Activated T-helper 9 cell treated with anti-CD3 and anti-CD28 coated beads, Interleukin-2, amount 50 U/mL, for 16 hours (primary cell): ENCODE data around the gene SLC9B1.
"Not testable (repeated sequence)": the region's sequence is repeated elsewhere in the genome, so short reads cannot be mapped to it uniquely, and the experiment has no call there.

Source experiments
- DNase-seq: peaks from one replicate; pipeline ENCODE4 v3.0.0-alpha.2; 2020; ENCODE audit warnings: low read depth

Gene SLC9B1

DNA sequence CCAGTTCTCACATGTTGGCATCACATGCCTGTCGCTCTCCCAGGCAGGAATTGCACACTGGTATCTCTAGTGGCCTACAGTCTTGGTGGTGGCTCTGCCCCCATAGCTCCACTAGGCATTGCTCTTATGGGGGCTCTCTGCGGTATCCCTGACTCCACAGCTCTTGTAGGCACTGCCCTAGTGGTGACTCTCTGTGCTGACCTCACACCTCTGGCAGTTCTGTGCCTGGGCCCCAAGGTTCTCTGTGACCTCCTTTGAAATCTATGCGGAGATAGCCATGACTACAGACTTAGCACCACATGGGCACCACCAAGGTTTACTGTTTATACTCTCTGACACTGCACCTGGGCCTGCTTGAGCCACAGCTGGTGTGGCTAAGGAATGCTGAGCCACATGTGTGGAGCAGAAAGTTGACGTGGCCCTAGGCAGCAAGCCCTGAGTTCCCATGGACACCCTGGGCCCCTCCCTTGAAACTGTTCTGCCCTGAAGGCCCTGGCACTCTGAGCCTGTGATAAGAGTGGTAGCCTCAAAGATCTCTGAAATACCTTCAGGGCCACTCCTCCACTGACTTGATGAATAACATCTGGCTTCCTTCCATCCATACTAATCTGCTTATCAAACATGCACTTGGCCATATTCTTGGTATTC is 8.0 kb downstream of the SLC9B1 start:
- no peak for DNase-seq

DNA sequence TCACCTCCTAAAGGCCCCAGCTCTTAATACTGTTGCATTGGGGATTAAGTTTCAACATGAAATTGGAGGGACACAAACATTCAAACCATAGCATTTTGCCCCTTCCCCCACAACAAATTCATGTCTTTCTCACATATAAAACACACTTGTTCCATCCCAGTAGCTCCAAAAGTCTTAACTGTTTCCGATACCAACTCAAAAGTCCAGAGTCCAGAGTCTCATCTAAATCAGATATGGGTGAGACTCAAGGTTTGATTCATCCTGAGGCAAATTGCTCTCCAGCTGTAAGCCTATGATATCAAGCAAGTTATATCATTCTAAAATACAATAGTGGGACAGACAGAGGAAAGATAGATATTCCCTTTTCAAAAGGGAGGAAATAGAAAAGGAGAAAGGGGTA is 8.7 kb downstream of the SLC9B1 start:
- DNase-seq: no peak

DNA sequence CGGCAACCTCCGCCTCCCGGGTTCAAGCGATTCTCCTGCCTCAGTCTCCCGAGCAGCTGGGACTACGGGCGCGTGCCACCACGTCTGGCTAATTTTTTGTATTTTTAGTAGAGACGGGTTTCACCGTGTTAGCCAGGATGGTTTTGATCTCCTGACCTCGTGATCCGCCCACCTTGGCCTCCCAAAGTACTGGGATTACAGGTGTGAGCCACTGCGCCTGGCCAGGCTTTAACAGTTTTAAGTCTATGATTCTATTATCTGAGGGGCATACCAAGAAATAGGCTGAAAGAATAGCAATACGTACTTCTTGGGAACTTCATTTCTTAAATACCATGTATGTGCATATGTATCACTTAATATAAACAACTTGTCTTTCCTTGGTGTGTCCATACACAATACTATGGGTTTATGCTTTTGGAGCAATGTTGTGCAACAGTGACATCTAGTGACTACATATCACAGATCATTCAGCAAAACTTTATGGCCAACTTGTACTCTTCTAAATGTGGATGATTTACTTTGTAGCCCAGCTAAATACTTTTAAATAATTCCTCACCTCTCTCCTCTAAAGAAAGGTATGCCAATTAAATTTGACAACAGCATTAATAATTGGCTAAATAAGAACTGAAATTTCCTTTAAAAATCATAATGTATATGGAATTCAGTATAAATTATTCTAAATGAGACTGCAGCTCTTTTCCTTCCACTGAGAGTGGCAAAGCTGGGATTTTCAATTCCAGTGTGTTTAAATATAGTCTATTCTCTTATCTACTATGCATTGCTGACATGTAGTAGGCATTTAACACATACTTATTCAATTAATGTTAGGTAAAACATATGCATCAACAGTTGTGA is 10.4 kb downstream of the SLC9B1 start:
- no peak for DNase-seq

- DNase-seq: no peak
These were observed 17.0 kb downstream of the SLC9B1 start for GRCh38 chr4:103002551-103002950.

DNA sequence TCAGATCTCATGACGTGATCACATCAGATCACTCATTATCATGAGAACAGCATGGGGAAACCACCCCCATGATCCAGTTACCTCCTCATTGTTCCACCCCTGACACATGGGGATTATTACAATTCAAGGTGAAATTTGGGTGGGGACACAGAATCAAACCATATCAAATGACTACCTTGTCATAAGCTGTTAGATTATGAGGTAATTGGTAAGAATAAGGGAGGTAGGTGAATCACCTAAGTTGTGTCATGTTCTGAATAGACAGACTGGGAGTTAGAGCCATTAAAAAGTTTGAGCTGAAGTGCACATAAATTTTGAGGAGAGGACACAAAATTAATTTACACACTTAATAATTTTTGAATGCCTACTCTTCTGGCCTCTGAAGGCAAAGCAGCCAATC is 24.7 kb downstream of the SLC9B1 start:
- DNase-seq: no peak

GRCh38 chr4:102993985-102994384 is 25.5 kb downstream of the SLC9B1 start:
- not testable (repeated sequence) for DNase-seq

- DNase-seq: no peak
These were observed 31.0 kb downstream of the SLC9B1 start for GRCh38 chr4:102988429-102989020.

- DNase-seq: no peak
These were observed 38.5 kb downstream of the SLC9B1 start for GRCh38 chr4:102981005-102981404.

DNA sequence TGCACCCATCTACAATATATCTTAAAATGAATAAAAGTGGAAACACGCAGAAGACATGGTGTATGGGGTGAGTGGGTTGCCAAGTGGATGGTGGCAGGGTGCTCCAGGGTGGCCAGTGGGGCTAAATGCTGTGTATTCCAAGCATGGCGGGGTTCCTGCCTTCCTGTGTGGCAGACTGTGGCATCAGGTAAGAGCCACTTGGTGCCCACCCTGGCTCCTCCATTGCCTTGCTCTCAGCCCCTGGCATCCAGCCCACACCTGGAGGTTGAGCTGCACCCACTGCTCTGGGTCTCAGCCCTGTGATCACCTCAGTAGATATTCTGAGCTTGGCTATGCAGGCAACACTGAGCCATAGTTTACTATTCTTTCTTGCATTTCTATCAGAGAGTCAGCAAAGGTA is 57.7 kb downstream of the SLC9B1 start:
- DNase-seq: not testable (repeated sequence)

GRCh38 chr4:102959496-102959895 is 60.0 kb downstream of the SLC9B1 start:
- DNase-seq: no peak

GRCh38 chr4:102945066-102945465 is 74.4 kb downstream of the SLC9B1 start:
- no peak for DNase-seq

DNA sequence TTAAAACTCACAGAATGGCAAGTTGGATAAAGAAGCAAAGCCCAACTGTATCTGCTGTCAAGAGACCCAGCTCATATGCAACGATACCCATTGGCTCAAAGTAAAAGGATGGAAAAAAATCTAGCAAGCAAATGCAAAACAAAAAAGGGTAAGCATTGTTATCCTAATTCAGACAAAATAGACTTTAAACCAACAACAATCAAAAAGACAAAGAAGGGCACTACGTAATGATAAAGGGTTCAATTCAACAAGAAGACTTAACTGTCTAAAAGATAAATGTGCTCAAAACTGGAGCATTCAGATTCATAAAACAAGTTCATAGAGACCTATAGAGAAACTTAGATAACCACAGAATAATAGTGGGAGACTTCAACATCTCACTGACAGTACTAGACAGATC is 81.4 kb downstream of the SLC9B1 start:
- not testable (repeated sequence) for DNase-seq

GRCh38 chr4:102935716-102936115 is 83.8 kb downstream of the SLC9B1 start:
- DNase-seq: no peak

DNA sequence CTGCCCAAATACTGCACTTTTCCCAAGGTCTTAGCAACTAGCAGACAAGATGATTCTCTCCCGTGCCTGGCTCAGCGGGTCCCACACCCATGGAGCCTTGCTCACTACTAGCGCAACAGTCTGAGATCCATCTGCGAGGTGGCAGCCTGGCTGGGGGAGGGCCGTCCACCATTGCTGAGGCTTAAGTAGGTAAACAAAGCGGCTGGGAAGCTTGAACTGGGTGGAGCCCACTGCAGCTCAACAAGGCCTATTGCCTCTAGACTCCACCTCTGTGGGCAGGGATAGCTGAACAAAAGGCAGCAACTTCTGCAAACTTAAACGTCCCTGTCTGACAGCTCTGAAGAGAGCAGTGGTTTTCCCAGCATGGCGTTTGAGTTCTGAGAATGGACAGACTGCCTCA is 99.8 kb downstream of the SLC9B1 start:
- not testable (repeated sequence) for DNase-seq

DNA sequence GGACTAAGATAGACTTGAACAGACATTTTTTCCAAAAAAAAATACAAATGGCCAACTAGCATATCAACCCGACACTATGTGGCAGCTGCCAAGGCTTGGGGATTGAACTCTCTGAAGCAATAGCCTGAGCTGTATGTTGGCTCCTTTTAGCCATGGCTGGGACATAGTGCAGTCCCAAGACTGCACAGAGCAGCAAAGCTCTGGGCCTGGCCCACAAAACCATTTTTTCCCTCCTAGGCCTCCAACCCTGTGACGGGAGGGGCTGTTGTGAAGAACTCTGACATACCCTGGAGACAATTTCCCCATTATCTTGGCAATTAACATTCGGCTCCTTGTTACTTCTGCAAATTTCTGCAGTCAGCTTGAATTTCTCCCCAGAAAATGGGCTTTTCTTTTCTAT is 100.6 kb downstream of the SLC9B1 start:
- DNase-seq: no peak

- DNase-seq: no peak
These were observed 117.7 kb downstream of the SLC9B1 start for GRCh38 chr4:102901804-102902203.

DNA sequence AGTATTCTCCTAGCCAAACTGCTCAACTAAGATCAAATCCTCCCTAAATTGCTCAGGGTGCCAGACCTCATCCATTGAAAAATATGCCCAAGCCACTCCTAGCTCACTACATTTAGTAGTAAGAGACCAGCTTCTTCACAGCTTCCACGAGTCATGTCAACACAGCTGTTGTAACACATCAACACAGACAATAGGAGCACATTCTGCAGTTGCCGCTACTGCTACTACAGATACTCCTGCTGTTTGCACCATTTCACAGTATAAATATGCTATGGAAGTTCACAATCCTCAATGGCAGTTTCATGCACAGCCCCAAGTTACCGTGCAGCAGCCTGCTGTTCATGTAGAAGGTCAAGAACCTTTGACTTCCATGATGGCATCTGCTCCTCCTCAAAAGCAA is 121.9 kb downstream of the SLC9B1 start:
- DNase-seq: not testable (repeated sequence)

GRCh38 chr4:102896547-102896946 is 123.0 kb downstream of the SLC9B1 start:
- not testable (repeated sequence) for DNase-seq

- DNase-seq: not testable (repeated sequence)
These were observed 129.6 kb downstream of the SLC9B1 start for GRCh38 chr4:102889866-102890265.

GRCh38 chr4:102888570-102888969 is 130.9 kb downstream of the SLC9B1 start:
- DNase-seq: not testable (repeated sequence)

- DNase-seq: no peak
These were observed 136.2 kb downstream of the SLC9B1 start for GRCh38 chr4:102883278-102883677.

DNA sequence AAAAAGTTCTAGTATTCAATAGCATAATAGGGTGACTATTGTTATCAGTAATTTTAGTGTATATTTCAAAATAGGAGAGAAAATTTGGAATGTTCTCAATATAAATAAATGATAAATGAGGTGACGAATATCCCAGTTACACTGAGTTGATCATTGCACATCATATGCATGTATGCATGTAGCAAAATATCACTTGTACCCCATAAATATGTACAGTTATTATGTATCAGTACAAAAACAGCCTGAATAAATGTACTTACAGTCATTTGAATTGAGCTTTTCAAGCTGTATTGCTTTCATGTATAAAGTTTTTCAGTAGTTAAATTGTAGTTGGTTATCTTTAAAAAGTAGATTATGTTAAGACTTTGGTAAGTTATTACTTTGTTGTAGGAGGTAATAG is 138.2 kb downstream of the SLC9B1 start:
- DNase-seq: no peak

DNA sequence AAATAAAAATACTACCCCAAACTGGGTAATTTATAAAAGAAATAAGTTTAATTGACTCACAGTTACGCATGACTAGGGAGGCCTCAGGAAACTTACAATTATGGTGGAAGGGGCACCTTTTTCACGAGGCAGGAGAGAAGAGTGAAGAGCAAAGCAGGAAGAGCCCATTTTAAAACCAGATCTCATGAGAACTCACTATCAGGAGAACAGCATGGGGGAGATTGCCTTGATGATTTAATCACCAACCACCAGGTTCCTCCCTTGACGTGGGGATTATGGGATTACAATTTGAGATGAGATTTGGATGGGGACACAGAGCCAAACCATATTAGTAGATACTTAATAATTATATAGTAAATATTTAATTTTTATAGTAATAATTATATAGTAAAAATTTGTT is 140.6 kb downstream of the SLC9B1 start:
- no peak for DNase-seq
